Measurements from ENCODE around the gene NDOR1. TPM values are rescaled to one million over a fixed set of nuclear protein-coding genes. Genes with fewer than 3 reads are reported as not detected.
A peak's percentile ranks its signal among the peaks of the same experiment; 100 is the strongest.

NDOR1 gene
- polyA plus RNA-seq, 3 donors, result 4.4 to 26.9 (median 5.2) TPM

DNA sequence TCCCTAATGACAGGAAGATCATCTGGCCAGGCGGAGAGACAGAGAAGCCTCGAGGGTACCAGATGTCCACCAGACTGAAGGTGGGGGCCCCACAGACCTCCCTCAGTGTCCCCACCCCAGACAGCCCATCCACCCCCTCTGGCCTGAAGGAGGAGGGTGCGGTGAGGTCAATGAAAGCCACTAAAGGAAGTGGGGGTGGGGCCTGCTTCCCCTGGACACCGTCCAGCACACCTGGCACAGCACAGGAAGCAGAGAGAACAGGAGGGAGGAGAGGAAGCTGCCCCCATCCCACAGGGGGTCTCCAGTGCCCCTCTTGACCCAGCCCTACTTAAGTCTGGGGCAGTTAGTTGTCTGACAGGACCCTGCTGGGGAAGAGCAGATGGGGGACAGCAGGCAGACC lies 46.9 kb upstream of the NDOR1 start:
- no peak overlapping the region for H3K9ac ChIP-seq (ENCODE audit: insufficient read depth, low read length, poor library complexity, severe bottlenecking)
- Mint-ChIP-seq H3K27ac (no peak overlapping the region), H3K9me3 (peaks cover 0 to 25% (median 8%) of the 10 kb centered on the region in 7 donors), H3K4me1 (peaks cover 9% of the 10 kb centered on the region), H3K4me3 (peak overlapping the region in 1 of 2 donors; percentile 75), H3K36me3 (no peaks in the 10 kb centered on the region), H3K27me3 (ENCODE audit: low read depth in 3 of 3) (peaks cover 71 to 92% (median 87%) of the 10 kb centered on the region in 3 donors)
- H3K9me3 ChIP-seq (replicated peaks in 1 of 2; ENCODE audit: control insufficient read depth in 1 of 2, insufficient read depth in 1 of 2, low read length in 2 of 2), result peaks cover 6 to 15% of the 10 kb centered on the region in 2 donors
- 0% methylated on average over 1 of the region's 4 CpGs for WGBS (ENCODE audit: insufficient coverage)
- intact Hi-C loops (cut with micrococcal nuclease), result no loop called here
- no peak overlapping the region for H2AFZ ChIP-seq (ENCODE audit: insufficient read depth, low read depth, low read length, poor library complexity, severe bottlenecking)
- peaks cover 14 to 82% of the 10 kb centered on the region in 2 donors for H3K27me3 ChIP-seq (ENCODE audit: control insufficient read depth in 2 of 2, insufficient read depth in 2 of 2, low read length in 2 of 2)
- H4K20me1 ChIP-seq (ENCODE audit: insufficient read depth, low read length), result no peaks in the 10 kb centered on the region
- H3K4me1 ChIP-seq (ENCODE audit: control insufficient read depth in 1 of 2, insufficient read depth in 2 of 2, low read length in 2 of 2), result peaks cover 7 to 18% of the 10 kb centered on the region in 2 donors
- H3K4me3 ChIP-seq (replicated peaks in 1 of 3; ENCODE audit: low read depth in 2 of 3, low read length in 3 of 3), result no peak overlapping the region
- DNase-seq, result no peak
- no peak overlapping the region for H3K4me2 ChIP-seq (replicated peaks; ENCODE audit: extremely low read depth, low read length, poor library complexity, severe bottlenecking)
- no peaks in the 10 kb centered on the region for H3K36me3 ChIP-seq (replicated peaks in 1 of 2; ENCODE audit: control insufficient read depth in 1 of 2, insufficient read depth in 2 of 2, low read length in 2 of 2)
- TF ChIP-seq, protein P1, sequence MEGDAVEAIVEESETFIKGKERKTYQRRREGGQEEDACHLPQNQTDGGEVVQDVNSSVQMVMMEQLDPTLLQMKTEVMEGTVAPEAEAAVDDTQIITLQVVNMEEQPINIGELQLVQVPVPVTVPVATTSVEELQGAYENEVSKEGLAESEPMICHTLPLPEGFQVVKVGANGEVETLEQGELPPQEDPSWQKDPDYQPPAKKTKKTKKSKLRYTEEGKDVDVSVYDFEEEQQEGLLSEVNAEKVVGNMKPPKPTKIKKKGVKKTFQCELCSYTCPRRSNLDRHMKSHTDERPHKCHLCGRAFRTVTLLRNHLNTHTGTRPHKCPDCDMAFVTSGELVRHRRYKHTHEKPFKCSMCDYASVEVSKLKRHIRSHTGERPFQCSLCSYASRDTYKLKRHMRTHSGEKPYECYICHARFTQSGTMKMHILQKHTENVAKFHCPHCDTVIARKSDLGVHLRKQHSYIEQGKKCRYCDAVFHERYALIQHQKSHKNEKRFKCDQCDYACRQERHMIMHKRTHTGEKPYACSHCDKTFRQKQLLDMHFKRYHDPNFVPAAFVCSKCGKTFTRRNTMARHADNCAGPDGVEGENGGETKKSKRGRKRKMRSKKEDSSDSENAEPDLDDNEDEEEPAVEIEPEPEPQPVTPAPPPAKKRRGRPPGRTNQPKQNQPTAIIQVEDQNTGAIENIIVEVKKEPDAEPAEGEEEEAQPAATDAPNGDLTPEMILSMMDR (IDR thresholded peaks at IDR 0.05), result no peak
- H3K79me2 ChIP-seq (ENCODE audit: insufficient read depth, low read length), result no peaks in the 10 kb centered on the region
- H3K27ac ChIP-seq (ENCODE audit: low read depth in 1 of 2, low read length in 2 of 2), result no peak overlapping the region

DNA sequence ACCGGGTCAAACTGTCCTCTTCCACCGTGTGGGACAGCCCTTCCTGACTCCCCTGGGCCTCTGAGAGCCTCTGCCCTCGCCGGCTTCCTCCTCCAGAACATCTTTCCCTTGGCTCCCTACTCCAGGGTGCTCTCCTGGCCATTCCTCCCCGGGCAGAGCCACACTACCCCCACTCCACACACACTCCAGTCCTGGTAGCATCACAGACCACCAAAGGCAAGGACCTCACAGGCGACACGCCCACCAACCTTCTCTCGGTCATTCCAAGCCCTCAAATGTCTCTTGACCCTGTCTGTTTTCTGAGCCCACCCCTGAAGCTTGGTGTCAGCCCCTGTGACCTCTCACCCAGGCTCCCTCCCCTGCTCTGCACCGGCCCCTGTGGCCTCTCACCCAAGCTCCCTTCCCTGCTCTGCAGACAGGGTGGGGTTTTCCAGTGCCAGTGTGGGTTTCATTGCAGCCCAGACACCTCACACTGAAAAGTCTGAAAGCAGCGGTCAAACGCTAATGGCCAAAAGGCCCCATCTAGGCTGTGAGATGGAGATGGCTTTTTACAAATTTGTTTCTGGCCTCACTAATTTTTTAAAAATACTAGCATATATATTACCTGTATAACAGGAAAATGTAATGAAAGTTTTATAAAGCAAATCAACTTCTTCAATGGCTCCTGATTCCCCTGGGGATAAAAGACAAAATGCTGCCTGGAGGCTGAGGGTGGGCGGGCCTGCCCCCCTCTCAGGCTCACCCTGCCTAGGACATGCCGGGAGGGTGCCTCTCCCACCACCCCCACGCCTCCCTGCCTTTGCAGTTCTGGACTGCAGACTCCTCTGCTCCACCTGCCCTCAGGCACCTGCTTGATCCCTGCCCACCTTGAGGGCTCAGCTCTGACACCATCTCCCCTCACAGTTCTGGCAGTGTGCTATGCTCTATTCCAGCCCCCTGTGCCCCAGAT lies 46.1 kb upstream of the NDOR1 start:
- Histone ChIP-seq H3K36me3 (replicated peaks in 1 of 2; ENCODE audit: control insufficient read depth in 1 of 2, insufficient read depth in 2 of 2, low read length in 2 of 2) (no peaks in the 10 kb centered on the region), H3K4me2 (replicated peaks; ENCODE audit: extremely low read depth, low read length, poor library complexity, severe bottlenecking) (no peak overlapping the region), H3K9ac (ENCODE audit: insufficient read depth, low read length, poor library complexity, severe bottlenecking) (no peak overlapping the region), H3K9me3 (replicated peaks in 1 of 2; ENCODE audit: control insufficient read depth in 1 of 2, insufficient read depth in 1 of 2, low read length in 2 of 2) (peaks cover 6 to 17% of the 10 kb centered on the region in 2 donors), H3K4me3 (replicated peaks in 1 of 3; ENCODE audit: low read depth in 2 of 3, low read length in 3 of 3) (no peak overlapping the region), H3K27ac (ENCODE audit: low read depth in 1 of 2, low read length in 2 of 2) (no peak overlapping the region), H2AFZ (ENCODE audit: insufficient read depth, low read depth, low read length, poor library complexity, severe bottlenecking) (no peak overlapping the region), H4K20me1 (ENCODE audit: insufficient read depth, low read length) (no peaks in the 10 kb centered on the region), H3K27me3 (ENCODE audit: control insufficient read depth in 2 of 2, insufficient read depth in 2 of 2, low read length in 2 of 2) (peaks cover 14 to 89% of the 10 kb centered on the region in 2 donors), H3K79me2 (ENCODE audit: insufficient read depth, low read length) (no peaks in the 10 kb centered on the region), H3K4me1 (ENCODE audit: control insufficient read depth in 1 of 2, insufficient read depth in 2 of 2, low read length in 2 of 2) (peaks cover 7 to 19% of the 10 kb centered on the region in 2 donors)
- Mint-ChIP-seq H3K36me3 (no peaks in the 10 kb centered on the region), H3K4me1 (peaks cover 9% of the 10 kb centered on the region), H3K4me3 (peak overlapping the region in 1 of 2 donors; percentile 75), H3K27ac (no peak overlapping the region), H3K9me3 (peaks cover 0 to 25% (median 8%) of the 10 kb centered on the region in 7 donors), H3K27me3 (ENCODE audit: low read depth in 3 of 3) (peaks cover 76 to 99% (median 93%) of the 10 kb centered on the region in 3 donors)
- intact Hi-C loops (cut with micrococcal nuclease), result no loop called here
- WGBS (ENCODE audit: insufficient coverage), result 54% methylated on average over 11 of the region's 14 CpGs
- no peak for DNase-seq
- TF ChIP-seq, protein P1 (IDR thresholded peaks at IDR 0.05), result no peak

Data from CD14-positive monocyte (primary cell).